GM19467 (cell line): ENCODE data around the gene ABCC10.
"Not testable (repeated sequence)": the region's sequence is repeated elsewhere in the genome, so short reads cannot be mapped to it uniquely, and the experiment has no call there.

Experiments used
- ATAC-seq: cut with Tn5 transposase; IDR thresholded peaks from one replicate; pipeline ENCODE4 v1.9.1; 2021; ENCODE audit warnings: mild to moderate bottlenecking, moderate library complexity; ENCODE audit not compliant: unreplicated experiment

ABCC10 gene

GRCh38 chr6:43495409-43495941 is 68.1 kb downstream of the ABCC10 start:
- ATAC-seq: no peak

GRCh38 chr6:43496370-43497128 is 69.2 kb downstream of the ABCC10 start:
- ATAC-seq: no peak

GRCh38 chr6:43497129-43497396 is 69.7 kb downstream of the ABCC10 start:
- ATAC-seq: no peak

GRCh38 chr6:43497689-43498088 is 70.3 kb downstream of the ABCC10 start:
- ATAC-seq: no peak

GRCh38 chr6:43498291-43498690 is 71.0 kb downstream of the ABCC10 start:
- ATAC-seq: not testable (repeated sequence)

GRCh38 chr6:43499028-43499815 is 71.9 kb downstream of the ABCC10 start:
- ATAC-seq: no peak
